IPS DF 19.7 (cell line): ENCODE data around the gene EXOC3.

Experiments
- DNase-seq: peaks from one replicate; pipeline ENCODE4 v3.0.0-alpha.2; 2013; ENCODE audit warnings: low read depth, low spot score

EXOC3 gene

GRCh38 chr5:456351-457194 is 13.6 kb downstream of the EXOC3 start:
- DNase-seq = no peak

DNA sequence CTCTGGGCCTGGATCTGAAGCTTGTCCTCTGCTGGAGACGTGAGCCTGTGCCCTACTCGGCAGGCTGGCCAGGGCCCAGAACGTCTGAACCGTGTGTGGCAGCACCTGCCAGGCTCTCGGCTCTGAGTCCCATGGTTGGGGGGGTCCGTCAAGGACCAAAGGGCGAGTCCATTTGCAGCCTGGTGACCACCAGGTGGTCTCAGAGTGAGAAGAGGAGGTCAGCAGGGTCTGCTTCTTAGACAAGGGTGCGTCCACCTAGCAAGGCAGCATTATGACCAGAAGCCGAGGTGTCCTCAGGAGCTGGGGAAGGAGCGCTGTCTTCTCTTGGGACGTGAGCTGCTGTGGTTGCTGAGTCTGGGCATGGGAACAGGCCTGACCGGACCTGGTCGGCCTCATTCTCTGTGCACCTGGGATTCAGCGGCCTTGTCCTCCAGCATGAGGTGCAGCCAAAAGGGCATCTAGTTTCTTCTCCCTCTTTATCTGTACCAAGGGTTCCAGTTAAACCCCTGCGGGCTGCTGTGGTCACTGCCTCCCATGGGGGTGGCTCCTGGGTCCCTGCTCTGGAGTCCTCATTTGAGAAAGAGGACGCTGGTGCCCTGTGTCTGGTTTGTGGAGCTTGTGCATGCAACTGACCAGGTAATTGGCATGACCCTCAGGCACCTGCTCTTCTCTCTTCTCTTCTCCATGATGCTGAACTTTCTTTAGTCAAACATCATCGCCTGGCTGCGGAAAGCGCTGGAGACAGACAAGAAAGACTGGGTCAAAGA is 14.4 kb downstream of the EXOC3 start:
- no peak for DNase-seq

GRCh38 chr5:458547-459353 is 15.8 kb downstream of the EXOC3 start:
- no peak for DNase-seq

GRCh38 chr5:459562-460272 is 16.7 kb downstream of the EXOC3 start:
- DNase-seq = no peak

DNA sequence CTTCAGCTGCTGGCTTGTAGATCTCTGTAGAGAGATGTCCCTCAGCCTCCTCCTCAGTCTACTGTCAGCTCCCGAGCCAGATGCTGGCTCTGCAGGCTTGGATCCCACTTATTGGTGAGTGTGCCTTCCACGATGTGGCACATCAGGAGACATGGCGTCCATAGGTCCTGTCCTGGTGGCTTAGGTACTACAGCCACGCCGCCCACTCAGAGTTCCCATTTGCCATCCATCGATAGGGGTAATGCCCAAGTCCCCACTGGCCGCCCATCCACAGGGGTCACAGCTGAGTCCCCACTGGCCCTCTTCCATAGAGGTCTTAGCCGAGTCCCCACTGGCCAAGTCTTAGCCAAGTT is 17.3 kb downstream of the EXOC3 start:
- no peak for DNase-seq

DNA sequence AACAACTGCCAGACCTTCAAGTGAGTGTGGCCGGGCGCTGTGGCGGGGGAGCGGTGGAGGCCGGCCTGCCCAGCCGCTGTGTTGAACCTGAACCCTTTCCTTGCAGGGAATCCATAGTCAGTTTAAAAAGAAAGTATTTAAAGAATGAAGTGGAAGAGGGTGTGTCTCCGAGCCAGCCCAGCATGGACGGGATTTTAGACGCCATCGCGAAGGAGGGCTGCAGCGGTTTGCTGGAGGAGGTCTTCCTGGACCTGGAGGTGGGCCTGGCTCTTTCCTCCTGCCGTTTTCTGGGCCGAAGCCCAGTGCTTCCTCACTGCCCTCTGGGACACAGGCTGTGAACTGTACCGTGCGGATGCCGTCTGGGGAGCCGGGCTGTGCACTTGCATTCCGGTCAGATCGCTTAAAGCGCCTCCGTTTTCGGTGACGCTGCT is 19.1 kb downstream of the EXOC3 start:
- no peak for DNase-seq

- no peak for DNase-seq
These were observed 20.3 kb downstream of the EXOC3 start for GRCh38 chr5:463301-463700.

GRCh38 chr5:463952-464351 is 21.0 kb downstream of the EXOC3 start:
- DNase-seq = no peak

DNA sequence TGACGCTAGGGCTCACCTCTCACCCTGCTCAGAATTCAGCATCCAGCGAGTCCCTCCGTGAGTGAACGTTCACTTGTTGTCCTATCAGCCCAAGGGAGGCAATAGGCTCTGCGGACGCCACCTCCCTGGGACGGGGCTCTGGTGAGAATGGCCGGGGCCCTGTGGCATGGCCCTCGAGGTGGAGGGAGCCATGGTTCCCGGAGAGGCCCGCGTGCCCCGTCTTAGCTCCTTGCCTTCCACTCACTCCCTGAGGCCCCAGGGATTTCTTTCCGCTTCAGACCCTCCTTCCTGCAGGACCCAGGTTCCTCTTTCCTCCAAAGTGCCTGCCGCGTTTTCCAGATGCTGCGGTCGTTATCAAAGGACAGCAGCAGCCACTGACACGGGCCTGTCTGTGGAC is 21.5 kb downstream of the EXOC3 start:
- DNase-seq = no peak

- no peak for DNase-seq
These were observed 22.0 kb downstream of the EXOC3 start for GRCh38 chr5:464843-465590.

GRCh38 chr5:465591-466403 is 22.8 kb downstream of the EXOC3 start:
- no peak for DNase-seq

- no peak for DNase-seq
These were observed 23.8 kb downstream of the EXOC3 start for GRCh38 chr5:466661-467310.

DNA sequence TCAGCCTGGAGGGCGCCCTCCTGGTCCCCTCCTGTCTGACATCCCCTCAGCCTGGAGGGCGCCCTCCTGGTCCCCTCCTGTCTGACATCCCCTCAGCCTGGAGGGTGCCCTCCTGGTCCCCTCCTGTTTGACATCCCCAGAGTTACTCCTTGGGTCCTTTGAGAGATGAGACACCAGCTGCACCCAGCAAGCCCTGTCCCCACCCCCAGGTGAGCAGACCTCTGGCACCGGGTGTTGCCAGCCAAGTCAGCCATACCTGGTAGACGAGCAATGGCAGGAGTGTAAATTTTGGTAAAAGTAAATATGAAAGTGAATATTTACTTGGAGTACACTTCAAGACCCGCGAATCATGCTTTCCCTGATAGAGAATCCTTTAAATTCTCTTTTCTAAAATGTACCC is 25.4 kb downstream of the EXOC3 start:
- DNase-seq = no peak

DNA sequence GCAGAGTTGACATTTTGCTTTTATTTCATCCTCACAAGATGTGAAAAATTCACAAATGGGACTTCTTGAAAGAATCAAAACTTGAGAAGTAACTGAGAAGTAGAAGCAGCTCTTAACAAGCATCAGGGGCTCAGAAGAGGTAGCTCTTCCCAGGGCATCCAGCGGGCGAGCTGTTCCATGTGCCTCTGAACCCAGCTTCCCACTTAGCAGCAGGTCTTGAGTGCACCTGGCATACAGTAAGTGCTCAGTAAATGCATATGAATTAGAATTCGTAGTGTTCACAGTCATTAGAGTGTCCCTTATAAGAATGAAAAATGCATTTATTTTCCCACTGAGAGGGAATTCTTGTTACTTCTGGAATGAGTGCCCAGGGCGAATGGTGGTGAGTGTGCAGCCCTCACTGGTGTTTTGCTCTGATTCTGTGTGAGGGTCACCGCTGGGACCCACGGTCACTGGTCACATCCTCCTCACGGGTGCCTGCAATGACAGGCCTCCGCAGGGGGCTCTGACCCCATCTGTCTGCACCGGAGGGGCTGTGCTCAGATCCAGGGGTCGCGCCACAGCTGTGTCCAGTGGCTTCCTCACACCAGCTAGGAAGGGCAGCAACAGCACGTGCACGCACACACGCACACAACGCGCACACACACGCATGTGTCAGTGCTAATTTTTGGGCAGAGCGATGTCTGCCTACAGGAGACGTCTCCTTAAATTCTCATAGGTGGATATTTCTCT is 26.9 kb downstream of the EXOC3 start:
- DNase-seq = no peak

- DNase-seq = no peak
These were observed 28.2 kb downstream of the EXOC3 start for GRCh38 chr5:470961-471749.

DNA sequence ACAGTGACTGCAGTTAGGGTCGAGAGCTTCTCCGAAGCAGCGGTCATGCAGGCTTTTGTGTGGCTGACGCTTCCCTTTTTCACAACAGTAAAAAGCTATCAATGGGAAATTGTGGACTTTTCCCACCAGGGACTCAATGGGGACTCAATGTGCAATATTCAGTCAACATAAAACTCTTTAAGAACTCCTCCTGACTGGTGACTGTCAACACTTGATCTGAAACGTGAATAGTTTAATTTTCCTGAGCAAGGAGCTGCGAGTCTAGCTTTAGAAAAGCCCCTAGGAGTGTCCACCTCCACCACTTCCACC is 28.7 kb downstream of the EXOC3 start:
- no peak for DNase-seq

- no peak for DNase-seq
These were observed 29.2 kb downstream of the EXOC3 start for GRCh38 chr5:472076-472655.
